Osteoblast (primary cell): ENCODE measurements around the gene SEMA3B. TPM values are rescaled to one million over a fixed set of nuclear protein-coding genes. Genes with fewer than 3 reads are reported as not detected.

ENCODE experiments used
- DNase-seq: peaks from one replicate; pipeline ENCODE4 v3.0.0; 2011; ENCODE audit warnings: low spot score, mixed read lengths; ENCODE audit not compliant: insufficient read length; ENCODE audit errors: missing footprints
- H2AFZ ChIP-seq: 2 replicates; pipeline ENCODE4 v1.6.0; 2011; ENCODE audit warnings: mild to moderate bottlenecking, low read length
- H3K27ac ChIP-seq: 2 replicates; pipeline ENCODE4 v1.5.1; 2011; ENCODE audit warnings: mild to moderate bottlenecking, low read depth, low read length, moderate library complexity
- H3K27me3 ChIP-seq: 2 replicates; pipeline ENCODE4 v1.6.0; 2012; ENCODE audit warnings: mild to moderate bottlenecking, control low read depth, inconsistent platforms, low read length, moderate library complexity; ENCODE audit not compliant: insufficient read depth
- H3K36me3 ChIP-seq: 2 replicates; pipeline ENCODE4 v1.5.1; 2011; ENCODE audit warnings: mild to moderate bottlenecking, low read length, control low read depth, moderate library complexity; ENCODE audit not compliant: insufficient read depth
- H3K4me1 ChIP-seq: 2 replicates; pipeline ENCODE4 v1.5.1; 2011; ENCODE audit warnings: mild to moderate bottlenecking, low read length, control low read depth, moderate library complexity; ENCODE audit not compliant: insufficient read depth
- H3K4me2 ChIP-seq: 2 replicates; pipeline ENCODE4 v1.6.0; 2011; ENCODE audit warnings: mild to moderate bottlenecking, low read length; ENCODE audit not compliant: insufficient read depth
- H3K4me3 ChIP-seq: fragments of 200-600 bp; sonication (generic); 3 replicates; pipeline ENCODE4 v1.5.1; 2012; ENCODE audit warnings: mild to moderate bottlenecking, low read length, inconsistent platforms; ENCODE audit not compliant: insufficient read depth
- H3K79me2 ChIP-seq: 2 replicates; pipeline ENCODE4 v1.6.0; 2012; ENCODE audit warnings: mild to moderate bottlenecking, low read length, control low read depth, inconsistent platforms; ENCODE audit not compliant: insufficient read depth
- H3K9me3 ChIP-seq: 2 replicates; pipeline ENCODE4 v1.5.1; 2011; ENCODE audit warnings: low read depth, low read length, control low read depth
- H4K20me1 ChIP-seq: 2 replicates; pipeline ENCODE4 v1.6.0; 2012; ENCODE audit warnings: mild to moderate bottlenecking, low read length, control low read depth; ENCODE audit not compliant: insufficient read depth
- total RNA-seq: library from RNA; depleted of rRNA; stranded (reverse); fragments of >200 nt; gene quantifications from 2 replicates; pipeline ENCODE4 v1.2.3, GENCODE V29; 2012
- TF ChIP-seq, protein P1 (sequence below): IDR thresholded peaks from 2 replicates; pipeline ENCODE4 v1.5.1; 2011; ENCODE audit warnings: mild to moderate bottlenecking, low read depth, low read length, moderate library complexity; ENCODE audit errors: extremely low read depth

SEMA3B gene
- total RNA-seq, 1 donor, result 10.1 TPM

DNA sequence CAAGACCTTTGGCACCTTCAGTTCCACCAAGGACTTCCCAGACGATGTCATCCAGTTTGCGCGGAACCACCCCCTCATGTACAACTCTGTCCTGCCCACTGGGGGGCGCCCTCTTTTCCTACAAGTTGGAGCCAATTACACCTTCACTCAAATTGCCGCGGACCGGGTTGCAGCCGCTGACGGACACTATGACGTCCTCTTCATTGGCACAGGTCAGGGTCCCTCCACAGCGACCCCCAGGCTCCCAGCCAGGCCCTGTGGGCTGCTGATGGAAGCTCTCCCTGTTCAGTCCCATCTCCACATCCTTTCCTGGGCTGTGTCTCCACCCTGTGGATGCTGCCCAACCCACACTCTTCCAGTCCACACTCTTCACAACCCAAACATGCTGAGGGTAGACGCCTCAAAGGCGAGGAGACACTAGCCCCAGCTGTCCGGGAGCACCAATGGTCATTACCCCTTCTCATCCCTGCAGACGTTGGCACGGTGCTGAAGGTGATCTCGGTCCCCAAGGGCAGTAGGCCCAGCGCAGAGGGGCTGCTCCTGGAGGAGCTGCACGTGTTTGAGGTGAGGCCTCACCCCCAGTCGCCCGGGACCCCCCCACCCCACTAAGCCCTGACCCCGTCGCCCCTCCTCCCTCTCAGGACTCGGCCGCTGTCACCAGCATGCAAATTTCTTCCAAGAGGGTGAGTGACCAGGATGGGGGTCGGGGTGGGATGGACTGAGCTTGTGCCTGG is 5.6 kb downstream of the SEMA3B start:
- H3K79me2 ChIP-seq, result no peaks in the 10 kb centered on the region
- TF ChIP-seq, protein P1, sequence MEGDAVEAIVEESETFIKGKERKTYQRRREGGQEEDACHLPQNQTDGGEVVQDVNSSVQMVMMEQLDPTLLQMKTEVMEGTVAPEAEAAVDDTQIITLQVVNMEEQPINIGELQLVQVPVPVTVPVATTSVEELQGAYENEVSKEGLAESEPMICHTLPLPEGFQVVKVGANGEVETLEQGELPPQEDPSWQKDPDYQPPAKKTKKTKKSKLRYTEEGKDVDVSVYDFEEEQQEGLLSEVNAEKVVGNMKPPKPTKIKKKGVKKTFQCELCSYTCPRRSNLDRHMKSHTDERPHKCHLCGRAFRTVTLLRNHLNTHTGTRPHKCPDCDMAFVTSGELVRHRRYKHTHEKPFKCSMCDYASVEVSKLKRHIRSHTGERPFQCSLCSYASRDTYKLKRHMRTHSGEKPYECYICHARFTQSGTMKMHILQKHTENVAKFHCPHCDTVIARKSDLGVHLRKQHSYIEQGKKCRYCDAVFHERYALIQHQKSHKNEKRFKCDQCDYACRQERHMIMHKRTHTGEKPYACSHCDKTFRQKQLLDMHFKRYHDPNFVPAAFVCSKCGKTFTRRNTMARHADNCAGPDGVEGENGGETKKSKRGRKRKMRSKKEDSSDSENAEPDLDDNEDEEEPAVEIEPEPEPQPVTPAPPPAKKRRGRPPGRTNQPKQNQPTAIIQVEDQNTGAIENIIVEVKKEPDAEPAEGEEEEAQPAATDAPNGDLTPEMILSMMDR, result peak; percentile 83
- no peaks in the 10 kb centered on the region for H3K9me3 ChIP-seq
- DNase-seq, result peak; percentile 97
- H3K4me1 ChIP-seq, result peaks cover 13% of the 10 kb centered on the region
- H3K4me2 ChIP-seq, result no peak overlapping the region
- H3K27me3 ChIP-seq, result no peaks in the 10 kb centered on the region
- no peak overlapping the region for H2AFZ ChIP-seq
- no peak overlapping the region for H3K4me3 ChIP-seq
- no peaks in the 10 kb centered on the region for H4K20me1 ChIP-seq
- no peak overlapping the region for H3K27ac ChIP-seq
- no peaks in the 10 kb centered on the region for H3K36me3 ChIP-seq

DNA sequence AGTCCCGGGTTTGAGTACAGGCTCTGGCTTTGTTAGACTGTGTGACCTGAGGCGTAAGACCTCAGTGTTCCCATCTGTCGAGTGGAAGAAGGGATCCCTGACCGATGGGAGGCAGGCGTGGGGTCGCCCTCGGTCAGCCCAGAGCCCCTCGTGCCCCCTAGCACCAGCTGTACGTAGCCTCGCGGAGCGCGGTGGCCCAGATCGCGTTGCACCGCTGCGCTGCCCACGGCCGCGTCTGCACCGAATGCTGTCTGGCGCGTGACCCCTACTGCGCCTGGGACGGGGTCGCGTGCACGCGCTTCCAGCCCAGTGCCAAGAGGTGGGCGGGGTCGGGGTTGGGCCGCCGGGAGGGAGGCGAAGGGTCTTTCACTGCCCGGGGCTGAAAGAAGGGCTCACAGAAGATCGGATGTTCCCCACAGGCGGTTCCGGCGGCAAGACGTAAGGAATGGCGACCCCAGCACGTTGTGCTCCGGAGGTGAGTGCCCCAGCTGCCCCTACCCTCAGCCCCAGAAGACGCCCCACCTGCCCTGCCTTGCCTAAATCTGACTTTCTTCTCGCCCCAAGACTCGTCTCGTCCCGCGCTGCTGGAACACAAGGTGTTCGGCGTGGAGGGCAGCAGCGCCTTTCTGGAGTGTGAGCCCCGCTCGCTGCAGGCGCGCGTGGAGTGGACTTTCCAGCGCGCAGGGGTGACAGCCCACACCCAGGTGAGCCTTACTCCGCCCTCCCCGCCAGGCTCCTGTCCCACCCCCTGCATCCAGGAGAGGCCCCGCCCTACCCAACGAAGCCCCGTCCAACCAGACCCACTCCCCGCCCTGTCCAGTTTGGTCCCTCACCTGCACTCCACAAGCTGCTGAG is 6.4 kb downstream of the SEMA3B start:
- TF ChIP-seq, protein P1, result no peak
- Histone ChIP-seq H3K9me3 (no peaks in the 10 kb centered on the region), H3K27me3 (no peaks in the 10 kb centered on the region), H3K4me2 (no peak overlapping the region), H3K79me2 (no peaks in the 10 kb centered on the region), H3K27ac (no peak overlapping the region), H2AFZ (no peak overlapping the region), H4K20me1 (no peaks in the 10 kb centered on the region), H3K4me3 (no peak overlapping the region), H3K4me1 (peaks cover 5% of the 10 kb centered on the region), H3K36me3 (no peaks in the 10 kb centered on the region)
- peak; percentile 77 for DNase-seq

DNA sequence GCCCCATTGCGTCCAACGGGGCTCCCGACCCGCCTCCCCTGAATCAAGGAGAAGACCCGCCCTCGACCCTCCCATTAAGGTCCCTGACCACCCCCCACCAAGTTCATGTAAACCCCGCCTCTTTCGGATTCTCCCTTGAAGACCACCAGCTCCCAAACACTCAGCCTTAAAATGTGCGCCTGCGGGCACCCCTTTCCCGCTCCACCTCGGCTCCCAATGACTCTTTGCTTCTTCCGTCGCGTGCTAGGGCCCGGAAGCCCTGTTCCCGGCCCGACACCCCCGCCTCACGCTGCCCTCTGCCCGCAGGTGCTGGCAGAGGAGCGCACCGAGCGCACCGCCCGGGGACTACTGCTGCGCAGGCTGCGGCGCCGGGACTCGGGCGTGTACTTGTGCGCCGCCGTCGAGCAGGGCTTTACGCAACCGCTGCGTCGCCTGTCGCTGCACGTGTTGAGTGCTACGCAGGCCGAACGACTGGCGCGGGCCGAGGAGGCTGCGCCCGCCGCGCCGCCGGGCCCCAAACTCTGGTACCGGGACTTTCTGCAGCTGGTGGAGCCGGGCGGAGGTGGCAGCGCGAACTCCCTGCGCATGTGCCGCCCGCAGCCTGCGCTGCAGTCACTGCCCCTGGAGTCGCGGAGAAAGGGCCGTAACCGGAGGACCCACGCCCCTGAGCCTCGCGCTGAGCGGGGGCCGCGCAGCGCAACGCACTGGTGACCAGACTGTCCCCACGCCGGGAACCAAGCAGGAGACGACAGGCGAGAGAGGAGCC is 7.2 kb downstream of the SEMA3B start:
- Histone ChIP-seq H3K79me2 (no peaks in the 10 kb centered on the region), H3K4me3 (no peak overlapping the region), H4K20me1 (no peaks in the 10 kb centered on the region), H2AFZ (no peak overlapping the region), H3K36me3 (no peaks in the 10 kb centered on the region), H3K4me1 (no peaks in the 10 kb centered on the region), H3K27me3 (no peaks in the 10 kb centered on the region), H3K9me3 (no peaks in the 10 kb centered on the region), H3K4me2 (no peak overlapping the region), H3K27ac (no peak overlapping the region)
- TF ChIP-seq, protein P1, result no peak
- peak; percentile 66 for DNase-seq
